ENCODE results near the gene TRPC4AP.
"Not testable (repeated sequence)": the region's sequence is repeated elsewhere in the genome, so short reads cannot be mapped to it uniquely, and the experiment has no call there.

The TRPC4AP gene

DNA sequence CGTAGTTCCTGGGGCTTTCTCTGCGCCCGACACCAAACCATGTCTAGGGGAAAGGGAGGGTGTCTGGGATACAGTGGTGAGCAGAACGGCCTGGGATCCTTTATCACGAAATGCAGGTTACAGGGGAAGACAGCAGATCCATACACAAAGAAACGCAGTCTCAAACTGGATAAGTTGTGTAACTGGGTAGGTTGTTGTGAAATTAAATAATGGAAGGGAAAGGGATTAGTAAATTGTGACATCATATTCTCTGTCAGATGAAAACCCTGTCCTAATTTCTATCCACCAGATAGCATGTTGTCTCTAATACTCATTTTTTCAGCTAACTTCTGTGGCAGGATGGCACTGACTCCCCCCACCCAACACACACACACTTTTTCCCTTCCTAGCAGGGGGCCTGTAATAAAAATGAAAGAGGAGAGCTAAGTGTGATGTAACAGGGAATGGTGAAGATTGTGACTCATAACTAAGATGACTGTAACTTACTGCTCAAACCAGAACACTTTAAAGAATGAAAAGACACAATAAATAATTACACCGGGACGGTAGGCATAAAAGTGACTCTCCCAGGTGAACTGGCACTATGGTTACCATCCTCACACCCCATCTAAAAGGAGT lies 769 bp upstream of the TRPC4AP start:
- DNase-seq = no peak

DNA sequence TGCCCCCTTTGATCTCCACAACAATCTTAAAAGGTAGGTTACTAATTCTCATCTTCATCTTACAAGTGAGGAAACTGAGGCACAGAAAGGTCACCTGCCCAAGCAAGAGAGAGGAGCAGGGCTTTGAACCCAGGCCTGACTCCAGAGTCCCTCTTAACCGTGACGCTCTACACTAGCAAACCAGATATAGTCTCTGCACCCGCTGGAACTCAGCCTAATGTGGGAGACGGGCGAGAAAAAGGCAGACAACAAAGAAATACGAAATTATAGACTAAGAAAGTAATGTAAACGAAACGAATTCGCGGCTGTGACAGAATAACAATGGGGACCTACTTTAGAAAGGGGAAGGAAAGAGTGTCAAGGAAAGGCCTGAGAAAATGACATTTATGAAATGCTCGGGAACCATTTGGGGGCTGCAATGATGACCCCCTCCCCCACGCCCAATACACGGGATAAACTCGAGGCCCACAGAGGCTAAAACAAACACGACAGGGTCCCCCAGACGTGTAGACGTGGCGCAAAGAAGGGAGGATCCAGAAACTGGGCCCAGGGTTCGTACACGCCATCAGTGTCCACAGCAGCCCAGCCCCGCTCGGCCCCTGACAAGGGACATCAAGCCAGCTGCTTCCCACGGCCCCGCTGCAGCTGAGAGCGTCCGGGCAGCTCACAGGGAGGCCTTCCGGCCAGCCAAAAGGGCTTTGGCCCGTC lies 637 bp downstream of the TRPC4AP start:
- no peak for DNase-seq

DNA sequence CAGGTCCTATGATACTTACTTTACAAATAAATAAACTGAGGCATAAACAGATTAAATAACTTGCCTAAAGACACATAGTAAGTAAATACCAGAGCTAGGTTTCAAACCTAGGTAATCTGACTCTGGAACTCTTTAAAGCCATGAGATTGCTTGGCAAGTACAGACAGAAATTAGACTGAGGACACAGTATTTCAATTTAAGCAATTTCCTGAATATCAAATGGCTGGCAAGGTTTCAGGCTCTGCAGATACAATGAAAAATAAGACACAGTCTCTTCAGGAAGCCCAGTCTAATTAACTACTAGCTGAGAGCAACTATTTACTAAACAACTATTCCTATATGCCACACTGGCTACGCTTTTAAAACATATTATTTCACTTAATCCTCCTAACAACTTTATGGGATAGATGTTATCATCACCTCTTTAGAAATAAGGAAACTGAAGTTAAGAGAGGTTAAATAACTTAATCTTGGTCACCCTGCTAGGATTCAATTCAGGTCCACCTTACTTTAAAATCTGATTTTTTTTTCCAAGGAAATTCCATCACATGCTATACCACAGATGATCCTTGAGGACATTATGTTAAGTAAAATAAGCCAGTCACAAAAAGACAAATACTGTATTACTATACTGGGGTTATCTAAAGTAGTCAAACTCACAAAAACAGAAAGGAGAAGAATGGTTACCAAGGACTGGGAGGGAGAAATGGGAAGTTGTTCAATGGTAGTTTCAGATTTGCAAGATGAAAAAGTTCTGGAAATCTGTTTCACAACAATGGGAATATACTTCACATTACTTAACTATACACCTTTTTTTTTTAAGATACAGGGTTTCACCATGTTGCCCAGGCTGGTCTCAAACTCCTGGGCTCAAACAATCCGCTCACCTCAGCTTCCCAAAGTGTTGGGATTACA lies 4.1 kb downstream of the TRPC4AP start:
- no peak for DNase-seq

DNA sequence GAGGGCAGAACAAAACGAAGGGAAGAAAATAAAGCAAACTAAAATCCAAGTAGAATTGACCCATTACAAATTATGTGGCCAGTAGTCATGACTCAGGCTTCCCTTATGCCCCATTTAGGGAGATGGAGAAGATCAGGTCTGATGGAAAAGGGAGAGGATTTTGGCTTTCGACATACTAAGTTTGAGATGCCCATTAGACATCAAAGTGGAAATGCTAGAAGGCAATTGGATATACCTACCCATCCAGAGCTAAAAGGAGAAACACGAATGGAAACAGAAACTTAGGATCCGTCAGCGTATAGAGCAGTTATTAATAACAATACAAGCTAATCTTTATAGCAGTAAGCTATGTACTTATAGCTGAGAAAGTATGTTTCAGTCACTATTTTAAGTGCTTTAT lies 4.8 kb downstream of the TRPC4AP start:
- no peak for DNase-seq

DNA sequence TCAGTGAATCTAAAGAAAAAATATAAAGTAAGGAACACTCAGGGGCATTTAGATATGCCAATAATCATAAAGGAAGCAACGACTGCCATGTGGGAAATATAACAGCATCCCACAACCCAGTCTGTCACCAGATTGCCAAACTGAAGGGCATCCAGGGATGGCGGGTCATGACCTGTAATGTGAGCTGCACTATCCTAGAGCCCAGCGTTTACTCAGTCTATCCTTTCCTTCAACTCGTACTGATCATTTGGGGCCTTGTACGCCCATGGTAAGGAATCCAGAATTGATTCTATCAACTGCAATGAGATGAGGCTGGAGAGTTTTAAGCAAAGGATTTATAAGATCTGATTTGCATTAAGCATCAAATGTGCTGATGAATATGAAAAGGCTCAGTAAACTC lies 5.3 kb downstream of the TRPC4AP start:
- DNase-seq = no peak

- DNase-seq = no peak
Measured at GRCh38 chr20:35085477-35086225, 7.0 kb downstream of the TRPC4AP start.

GRCh38 chr20:35084998-35085397 lies 7.6 kb downstream of the TRPC4AP start:
- no peak for DNase-seq

- DNase-seq = not testable (repeated sequence)
Measured at GRCh38 chr20:35080348-35080642, 12.3 kb downstream of the TRPC4AP start.

DNA sequence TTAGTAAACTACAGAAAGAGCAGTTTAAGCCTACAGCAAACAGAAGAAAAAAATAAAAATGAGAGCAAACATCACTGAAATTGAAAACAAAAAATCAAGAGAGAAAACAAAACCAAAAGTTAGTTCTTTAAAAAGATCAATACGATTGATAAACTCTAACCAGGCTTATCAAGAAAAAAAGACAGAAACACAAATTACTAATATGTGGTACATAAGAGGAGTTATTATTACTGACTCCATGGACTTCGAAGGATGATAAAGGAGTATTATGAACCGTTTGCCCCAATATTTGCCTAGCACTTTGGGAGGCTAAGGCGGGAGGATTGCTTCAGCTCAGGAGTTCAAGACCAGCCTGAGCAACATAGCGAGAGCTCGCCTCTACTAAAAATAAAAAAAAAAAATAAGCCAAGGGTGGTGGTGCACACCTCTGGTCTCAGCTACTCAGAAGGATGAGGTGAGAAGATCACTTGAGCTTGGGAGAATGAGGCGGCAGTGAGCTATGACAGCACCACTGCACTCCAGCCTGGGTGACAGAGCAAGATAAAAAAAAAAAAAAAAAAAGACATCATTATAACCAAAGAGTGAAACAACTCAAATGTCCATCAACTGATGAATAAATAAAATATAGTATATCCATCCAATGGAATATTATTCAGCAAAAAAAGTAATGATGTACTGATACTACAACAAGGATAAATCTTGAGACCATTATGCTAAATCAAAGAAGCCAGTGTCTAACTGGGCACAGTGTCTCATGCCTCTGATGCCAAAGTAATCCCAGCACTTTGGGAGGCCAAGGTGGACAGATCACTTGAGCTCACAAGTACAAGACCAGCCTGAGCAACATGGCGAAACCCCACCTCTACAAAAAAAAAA lies 12.9 kb downstream of the TRPC4AP start:
- DNase-seq = no peak

DNA sequence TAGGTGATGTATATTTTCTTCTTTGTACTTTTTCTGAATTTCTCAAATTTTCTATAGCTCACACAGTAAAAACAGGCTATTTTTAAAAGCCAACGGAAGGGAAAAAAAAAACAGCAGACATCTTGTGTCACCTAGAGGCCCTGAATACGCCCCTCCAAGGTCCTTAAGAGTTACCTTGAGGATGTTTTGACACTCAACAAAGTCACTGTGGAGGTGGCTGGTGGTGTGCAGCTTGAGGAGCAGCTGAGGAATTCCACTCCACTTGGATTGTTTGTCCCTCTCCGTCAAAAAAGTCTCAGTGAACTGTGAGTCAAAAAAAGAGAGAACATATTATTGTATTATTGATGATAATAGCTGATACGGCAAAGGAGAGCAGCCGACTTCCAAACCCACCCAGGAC lies 14.7 kb downstream of the TRPC4AP start:
- no peak for DNase-seq

GRCh38 chr20:35077341-35077740 lies 15.3 kb downstream of the TRPC4AP start:
- no peak for DNase-seq

DNA sequence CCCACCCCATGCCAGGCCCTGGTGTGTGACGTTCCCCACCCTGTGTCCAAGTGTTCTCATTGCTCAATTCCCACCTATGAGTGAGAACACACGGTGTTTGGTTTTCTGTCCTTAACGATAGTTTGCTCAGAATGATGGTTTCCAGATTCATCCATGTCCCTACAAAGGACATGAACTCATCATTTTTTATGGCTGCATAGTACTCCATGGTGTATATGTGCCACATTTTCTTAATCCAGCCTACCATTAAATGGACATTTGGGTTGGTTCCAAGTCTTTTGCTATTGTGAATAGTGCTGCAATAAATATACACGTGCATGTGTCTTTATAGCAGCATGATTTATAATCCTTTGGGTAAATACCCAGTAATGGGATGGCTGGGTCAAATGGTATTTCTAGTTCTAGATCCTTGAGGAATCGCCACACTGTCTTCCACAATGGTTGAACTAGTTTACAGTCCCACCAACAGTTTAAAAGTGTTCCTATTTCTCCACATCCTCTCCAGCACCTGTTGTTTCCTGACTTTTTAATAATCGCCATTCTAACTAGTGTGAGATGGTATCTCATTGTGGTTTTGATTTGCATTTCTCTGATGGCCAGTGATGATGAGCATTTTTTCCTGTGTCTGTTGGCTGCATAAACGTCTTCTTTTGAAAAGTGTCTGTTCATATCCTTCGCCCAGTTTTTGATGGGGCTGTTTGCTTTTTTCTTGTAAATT lies 21.0 kb downstream of the TRPC4AP start:
- DNase-seq = not testable (repeated sequence)

DNA sequence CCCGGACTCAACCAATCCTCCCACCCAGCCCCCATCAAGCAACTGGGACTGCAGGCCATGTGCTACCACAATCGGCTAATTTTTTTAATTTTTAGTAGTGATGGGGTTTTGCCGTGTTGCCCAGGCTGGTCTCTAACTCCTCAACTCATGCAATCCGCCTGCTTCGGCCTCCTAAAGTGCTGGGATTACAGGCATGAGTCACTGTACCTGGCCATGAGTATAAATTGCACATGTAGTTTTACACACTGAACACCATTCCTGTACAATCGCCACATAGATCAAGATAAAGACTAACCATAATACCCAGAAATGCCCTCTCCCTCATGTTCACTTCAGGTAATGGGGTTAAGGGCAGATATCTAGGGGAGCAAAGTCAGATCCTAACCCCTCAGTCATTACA lies 26.4 kb downstream of the TRPC4AP start:
- no peak for DNase-seq

- DNase-seq = no peak
Measured at GRCh38 chr20:35065181-35065580, 27.4 kb downstream of the TRPC4AP start.

GRCh38 chr20:35063168-35063567 lies 29.4 kb downstream of the TRPC4AP start:
- no peak for DNase-seq

DNA sequence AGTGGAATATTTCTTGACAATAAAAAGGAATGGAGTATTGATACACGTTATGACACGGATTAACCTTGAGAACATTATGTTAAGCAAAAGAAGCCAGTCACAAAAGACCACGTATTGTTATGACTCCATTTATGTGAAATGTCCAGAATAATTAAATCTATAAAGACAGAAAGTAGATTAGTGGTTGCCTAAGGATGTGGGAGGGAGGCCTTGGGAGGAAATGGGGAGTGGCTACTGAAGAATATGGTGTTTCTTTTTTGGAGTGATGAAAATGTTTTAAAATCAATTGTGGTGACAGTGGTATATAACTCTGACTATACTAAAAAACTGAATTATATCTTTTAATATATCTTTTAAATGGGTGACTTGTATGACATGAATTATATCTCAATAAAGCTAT lies 30.1 kb downstream of the TRPC4AP start:
- no peak for DNase-seq

DNA sequence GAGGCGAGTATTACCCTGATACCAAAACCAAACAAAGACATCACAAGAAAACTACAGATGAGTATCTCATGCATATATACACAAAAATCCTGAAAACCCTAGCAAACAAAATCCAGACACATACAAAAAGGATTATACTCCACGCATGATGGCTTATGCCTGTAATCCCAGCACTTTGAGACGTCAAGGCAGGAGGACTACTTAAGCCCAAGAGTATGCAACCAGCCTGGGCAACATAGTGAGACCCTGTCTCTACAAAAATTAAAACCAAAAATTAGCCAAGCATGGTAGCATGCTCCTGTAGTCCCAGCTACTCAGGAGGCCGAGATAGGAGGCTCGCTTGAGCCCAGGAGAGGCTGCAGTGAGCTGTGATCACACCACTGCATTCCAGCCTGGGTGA lies 32.4 kb downstream of the TRPC4AP start:
- no peak for DNase-seq

GRCh38 chr20:35059612-35060011 lies 33.0 kb downstream of the TRPC4AP start:
- no peak for DNase-seq

DNA sequence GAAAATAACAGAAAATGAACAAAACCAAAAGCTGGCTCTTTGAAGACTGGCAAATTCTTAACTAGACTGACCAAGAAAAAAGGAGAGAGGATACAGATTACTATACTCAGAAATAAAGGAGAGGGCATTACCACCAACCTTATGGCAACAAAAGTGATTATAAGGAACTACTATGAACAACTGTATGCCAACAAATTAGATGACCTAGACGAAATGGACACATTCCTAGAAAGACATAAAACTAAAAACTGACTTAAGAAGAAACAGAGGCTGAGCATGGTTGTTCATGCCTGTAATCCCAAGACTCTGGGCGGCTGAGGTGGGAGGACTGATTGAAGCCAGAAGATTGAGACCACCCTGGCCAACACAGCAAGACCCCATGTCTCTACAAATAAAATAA lies 33.5 kb downstream of the TRPC4AP start:
- DNase-seq = no peak

GRCh38 chr20:35055445-35056276 lies 36.9 kb downstream of the TRPC4AP start:
- DNase-seq = no peak

DNA sequence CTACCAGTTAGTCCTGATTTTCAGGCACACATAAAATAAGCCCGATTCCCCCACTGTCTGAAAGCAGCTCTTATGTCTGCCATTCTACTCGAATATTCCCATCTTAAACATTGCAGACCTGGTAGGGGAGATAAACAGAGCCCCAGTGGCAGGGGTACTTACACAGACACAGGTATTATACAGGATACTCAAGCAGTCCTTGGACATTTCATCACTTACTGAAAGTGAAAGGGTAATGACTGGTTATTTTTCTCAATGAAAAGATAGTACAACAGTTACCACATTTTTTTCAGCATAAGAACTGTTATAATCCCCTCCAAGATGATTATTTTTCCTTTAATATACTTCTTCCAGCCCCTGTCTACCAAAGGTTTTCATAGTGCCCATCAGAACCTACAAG lies 37.8 kb downstream of the TRPC4AP start:
- no peak for DNase-seq
